ENCODE data around the gene LPCAT1.

Gene LPCAT1

DNA sequence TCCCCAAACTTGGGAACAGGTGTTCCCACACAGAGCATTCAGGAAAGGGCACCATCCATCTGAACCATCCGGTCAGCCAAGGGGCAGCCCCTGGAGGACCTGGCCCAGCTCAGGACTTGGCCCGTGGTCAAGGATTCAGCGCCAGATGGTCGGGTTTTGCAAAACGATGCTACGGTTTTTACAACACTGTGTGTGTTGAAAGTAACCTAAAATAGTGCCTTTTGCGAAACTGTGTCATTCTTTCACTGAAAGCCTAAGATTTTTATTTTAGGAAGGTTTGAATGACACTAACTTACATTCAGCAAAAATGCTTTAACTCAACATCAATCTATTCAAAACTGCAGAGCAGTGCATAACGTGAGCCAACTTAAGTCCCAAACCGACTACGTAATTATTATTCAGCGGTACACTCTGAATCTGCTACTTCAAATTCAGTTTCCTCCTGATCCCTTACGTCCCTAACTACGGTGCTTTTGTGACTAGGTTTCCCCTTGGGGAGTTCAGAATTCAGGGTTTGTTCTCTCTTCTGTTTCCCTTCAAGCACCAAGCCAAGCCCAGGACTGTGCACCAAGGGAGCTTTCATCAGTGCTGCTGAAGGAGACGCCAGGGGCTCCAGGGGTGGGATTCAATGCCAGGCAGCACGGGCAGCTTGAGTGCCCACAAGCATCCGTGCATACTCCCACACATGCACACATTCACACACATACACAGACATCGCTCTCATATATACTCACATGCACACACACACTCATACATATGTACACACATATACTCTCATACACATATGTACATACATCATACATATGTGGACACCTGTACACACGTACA is 25.8 kb downstream of the LPCAT1 start:
- peak; percentile 46 to 76 (median 62) for DNase-seq

DNA sequence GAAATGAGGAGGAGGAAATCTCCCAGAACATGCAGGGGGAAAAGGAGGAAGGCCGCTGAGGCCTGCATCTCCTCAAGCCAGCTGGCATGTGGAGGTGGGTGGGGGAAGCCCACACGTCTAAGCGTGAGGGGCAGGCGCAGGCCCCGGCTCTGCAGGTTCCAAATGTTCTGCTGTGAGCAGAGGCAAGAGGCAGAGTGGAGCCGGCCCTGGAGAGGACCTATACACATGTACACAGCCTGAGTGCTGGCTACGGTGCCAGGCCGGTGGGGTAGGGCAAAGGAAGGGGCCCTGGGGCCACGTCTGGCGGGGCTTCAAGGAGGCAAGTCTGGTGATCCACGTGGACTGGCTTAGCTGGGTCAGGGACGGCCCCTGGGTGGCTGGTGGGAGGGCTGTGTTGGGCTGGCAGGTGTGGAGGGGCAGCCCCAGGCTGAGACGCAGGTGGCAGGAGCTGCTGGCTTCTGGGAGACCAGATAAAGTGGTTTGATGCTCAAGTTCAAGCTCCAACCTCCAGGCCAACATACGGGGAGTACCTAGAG is 26.4 kb downstream of the LPCAT1 start:
- DNase-seq = peak; percentile 50 to 81 (median 68)

GRCh38 chr5:1495525-1495897 is 28.2 kb downstream of the LPCAT1 start:
- DNase-seq = peak; percentile 37 to 70 (median 57)

DNA sequence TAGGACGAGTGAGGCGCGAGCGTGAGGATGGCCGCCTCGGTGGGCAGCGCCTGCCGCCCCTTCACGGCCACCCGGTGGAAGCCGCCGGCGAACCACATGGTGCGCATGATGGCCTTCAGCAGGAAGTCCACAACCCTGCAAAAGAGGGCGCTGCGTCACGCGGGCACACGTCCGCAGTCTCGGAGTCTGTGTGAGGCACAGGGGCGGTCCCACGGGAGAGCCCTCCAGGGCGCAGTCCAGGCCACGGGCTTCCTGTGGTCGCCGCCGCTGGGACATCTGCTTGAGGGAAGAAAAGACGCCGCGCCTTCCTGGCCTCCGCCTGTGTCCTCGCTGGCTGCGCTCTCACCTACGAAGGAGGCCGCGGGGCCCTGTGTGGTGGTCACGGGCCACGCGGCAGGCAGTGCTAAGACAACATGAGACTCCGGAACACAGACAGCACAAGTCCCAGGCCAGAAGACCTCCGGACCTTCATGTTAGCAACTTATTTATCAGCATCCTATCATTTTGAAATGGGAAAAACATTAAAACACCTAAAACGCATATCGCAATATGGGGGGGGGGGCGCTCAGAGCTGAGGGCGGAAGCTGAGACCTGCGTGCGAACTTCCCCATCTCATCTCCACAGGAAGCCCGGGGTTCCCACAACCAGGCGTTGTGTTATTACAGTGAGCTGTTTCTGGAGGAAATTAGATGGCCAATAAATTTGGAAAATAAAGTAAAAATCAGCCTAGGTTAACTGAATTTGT is 28.8 kb downstream of the LPCAT1 start:
- DNase-seq = peak; percentile 80 to 87 (median 86)

- DNase-seq = no peak
Measured at GRCh38 chr5:1493941-1494340, 29.8 kb downstream of the LPCAT1 start.

- DNase-seq = no peak
Measured at GRCh38 chr5:1493413-1493812, 30.3 kb downstream of the LPCAT1 start.

DNA sequence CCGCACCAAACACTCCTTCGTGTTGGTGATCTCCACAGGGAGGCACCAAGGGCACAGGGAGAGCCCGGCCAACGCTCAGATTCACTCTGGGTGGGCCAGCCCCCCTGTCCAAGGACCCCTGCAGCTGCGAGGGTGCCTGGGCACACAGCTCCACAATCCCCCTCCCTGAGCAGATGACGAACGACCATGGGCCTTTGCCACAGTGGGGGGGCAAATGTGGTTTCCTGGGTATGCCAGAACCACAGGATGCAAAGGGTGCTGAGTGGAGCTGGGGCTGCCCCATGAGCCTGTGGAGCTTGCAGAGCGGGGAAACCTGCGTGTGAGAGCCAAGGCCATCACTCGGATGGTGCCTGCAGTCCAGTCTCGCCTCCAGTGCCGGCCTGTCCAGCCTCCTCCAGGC is 31.0 kb downstream of the LPCAT1 start:
- DNase-seq = no peak

GRCh38 chr5:1490376-1490775 is 33.4 kb downstream of the LPCAT1 start:
- peak; percentile 73 to 77 (median 76) for DNase-seq

DNA sequence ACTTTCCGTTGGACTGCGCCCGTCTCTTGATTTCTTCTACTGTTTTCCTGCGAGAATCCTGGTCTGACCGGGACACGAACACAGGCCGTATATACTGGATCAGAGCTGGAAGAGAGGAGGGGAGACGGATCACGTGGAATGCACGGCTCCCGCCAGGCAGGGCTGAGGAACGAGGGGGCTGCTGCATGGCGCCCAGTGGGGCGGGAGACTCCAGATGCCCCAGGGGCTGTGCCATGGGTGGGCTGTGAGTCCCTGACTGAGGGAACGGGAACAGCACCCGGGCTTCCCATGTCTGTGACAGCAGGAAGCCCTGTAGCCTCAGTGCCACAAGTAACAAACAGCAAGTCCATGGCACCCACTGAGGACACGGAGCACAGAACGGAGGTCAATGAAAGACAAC is 34.0 kb downstream of the LPCAT1 start:
- DNase-seq = no peak

DNA sequence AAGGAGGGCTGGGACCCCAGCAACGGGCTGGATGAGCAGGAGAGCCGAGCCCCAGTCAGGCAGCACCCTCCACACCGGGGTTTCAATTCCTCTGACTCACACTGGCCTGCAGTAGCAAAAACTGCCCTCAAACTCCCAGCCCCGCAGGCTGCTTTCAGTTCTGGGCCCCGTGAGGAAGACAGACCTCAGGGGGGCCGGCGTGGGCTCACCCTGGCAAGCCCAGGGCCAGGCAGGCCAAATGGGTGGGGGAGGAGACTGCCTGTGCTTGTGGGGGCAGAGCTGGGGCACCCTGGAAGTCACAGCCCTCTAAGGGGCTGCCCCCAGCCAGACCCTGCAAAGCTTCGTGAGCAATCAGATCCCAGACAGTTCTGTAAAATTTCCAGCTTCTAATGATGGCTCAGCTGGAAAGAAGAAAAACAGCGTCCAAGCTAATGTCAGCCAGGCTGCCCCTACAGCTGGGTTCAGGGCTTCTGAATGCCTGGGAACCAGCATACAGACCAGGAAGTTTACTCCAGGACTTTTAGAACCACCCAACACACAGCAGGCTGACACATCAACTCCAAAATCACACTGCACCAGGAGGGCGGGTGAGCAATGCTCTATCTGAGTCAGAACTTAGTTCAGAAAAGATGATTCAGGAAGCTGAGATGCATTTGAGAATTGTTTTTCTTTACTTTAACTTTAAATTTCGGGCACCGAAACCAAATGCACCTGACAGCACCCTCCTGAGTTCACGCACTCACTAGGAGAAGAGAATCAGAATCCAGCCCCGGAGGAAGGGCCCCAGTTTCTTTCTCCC is 34.7 kb downstream of the LPCAT1 start:
- DNase-seq = peak; percentile 89 to 94 (median 89)

DNA sequence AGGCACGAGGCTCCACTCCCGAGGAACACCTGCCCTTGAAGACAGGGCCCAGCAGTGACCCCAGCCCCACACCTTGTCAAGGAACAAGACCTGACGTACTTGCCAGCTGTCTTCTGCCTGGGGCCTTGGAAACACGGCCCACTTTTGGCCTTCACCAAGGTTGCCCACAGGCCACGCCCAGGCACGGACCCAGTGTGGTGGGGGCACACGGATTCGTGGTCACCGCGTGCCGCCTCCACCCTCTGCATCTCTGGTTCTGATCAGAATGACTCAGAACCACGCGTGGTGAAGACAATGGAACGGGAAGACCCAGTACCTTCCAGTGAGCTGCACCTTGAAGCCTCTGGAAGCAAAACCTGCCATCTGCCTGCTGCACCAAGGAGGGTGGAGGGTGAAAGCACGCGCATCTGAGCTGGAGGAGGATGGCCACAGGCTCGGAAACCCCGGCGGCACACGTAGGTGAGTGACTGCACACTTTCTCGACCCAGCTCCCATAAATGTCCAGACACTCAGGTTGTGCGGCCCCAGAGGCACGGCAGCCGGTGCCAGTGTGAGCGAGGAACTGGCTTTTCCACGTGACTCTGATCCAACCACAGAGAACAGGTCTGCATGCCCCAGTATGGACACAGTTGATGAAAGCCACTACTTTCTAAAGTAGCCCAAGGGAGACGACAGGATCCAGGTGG is 36.5 kb downstream of the LPCAT1 start:
- no peak for DNase-seq

- no peak for DNase-seq
Measured at GRCh38 chr5:1486271-1486670, 37.5 kb downstream of the LPCAT1 start.

GRCh38 chr5:1485579-1486118 is 38.1 kb downstream of the LPCAT1 start:
- no peak for DNase-seq

DNA sequence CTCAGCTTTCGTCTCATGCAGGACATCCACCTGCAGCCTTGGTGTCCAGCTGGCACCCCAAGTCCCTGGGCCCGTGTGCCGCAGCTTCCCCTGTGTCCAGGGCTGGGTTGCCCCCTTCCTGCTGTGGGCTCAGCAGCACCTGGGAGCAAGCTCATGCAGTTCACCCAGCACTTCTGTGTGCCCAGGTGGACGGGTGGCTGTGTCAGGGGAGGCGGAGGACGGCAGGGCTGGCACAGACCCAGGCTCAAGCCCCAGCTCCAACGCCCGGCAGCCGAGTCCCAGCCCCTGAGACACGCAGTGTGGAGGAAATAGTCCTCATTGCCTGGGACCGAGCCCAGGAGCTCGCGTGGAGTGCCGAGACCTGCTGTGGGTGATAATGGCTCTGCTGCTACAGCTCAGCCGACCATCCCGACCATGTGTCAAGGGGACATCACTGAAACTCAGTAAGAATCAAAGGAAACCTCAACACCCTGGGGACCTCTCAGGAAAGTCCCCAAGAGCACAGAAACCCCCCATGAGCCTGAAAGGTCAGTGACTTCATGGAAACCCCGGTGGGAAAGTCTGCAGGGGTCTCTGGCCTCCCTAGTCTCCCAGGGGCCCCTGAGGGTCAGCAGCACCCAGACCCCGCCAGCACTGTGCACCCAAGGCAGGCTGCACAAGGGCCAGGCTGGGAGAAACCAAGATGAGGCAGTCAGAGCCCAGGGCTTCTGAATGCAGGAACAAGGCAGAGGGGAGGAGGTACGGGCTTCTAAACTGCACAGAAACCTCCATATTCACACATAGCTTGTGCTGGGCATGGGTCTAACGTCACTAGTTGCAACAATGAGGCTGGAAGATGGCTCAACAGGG is 38.8 kb downstream of the LPCAT1 start:
- no peak for DNase-seq

GRCh38 chr5:1483856-1484729 is 39.7 kb downstream of the LPCAT1 start:
- no peak for DNase-seq

- DNase-seq = no peak
Measured at GRCh38 chr5:1483064-1483463, 40.7 kb downstream of the LPCAT1 start.

GRCh38 chr5:1481959-1482331 is 41.8 kb downstream of the LPCAT1 start:
- peak in 1 of 4 experiments; percentile 14 for DNase-seq

GRCh38 chr5:1481266-1481958 is 42.3 kb downstream of the LPCAT1 start:
- DNase-seq = peak in 3 of 4 experiments; percentile 46 to 62 (median 54)

GRCh38 chr5:1480806-1481205 is 43.0 kb downstream of the LPCAT1 start:
- peak in 1 of 4 experiments; percentile 10 for DNase-seq
